ENCODE measurements around the gene FAM120B. TPM values are rescaled to one million over a fixed set of nuclear protein-coding genes. Genes with fewer than 3 reads are reported as not detected.
"Not testable (repeated sequence)": the region's sequence is repeated elsewhere in the genome, so short reads cannot be mapped to it uniquely, and the experiment has no call there.

Gene FAM120B
- total and polyA plus RNA-seq, 2 donors, result 17.5 to 30.3 TPM

DNA sequence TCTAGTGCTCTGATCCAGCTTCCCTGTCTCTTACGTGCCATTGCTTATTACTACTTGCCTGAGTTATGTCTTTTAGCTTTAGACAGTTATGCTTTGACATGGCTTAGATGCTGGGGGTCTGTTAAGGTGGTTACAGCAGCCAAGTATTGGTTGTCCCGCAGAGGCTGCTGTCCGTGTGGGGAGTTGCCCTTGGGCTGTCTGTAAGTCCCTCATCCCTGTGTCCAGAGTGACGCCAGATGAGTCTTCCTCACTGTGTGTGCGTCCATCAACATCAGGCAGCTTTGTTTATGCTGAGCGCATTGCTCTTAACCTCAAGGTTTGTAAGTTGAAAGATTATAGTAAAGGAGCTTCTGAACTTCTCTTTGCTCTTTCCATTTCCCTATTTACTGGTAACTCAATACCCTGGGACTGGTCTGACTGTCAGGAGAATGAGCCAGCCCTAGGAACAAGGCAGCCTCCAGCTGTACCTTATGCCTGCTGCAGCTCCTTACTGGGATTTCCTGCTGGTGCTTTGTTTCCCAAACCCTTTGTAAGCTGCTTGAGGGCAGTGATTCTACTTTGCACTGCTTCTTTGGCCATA lies 7.2 kb downstream of the FAM120B start:
- Histone ChIP-seq H3K27ac (ENCODE audit: low read depth) (no peak overlapping the region), H3K4me1 (ENCODE audit: insufficient read depth) (no peaks in the 10 kb centered on the region), H3K4me3 (ENCODE audit: low read depth, low read length) (no peak overlapping the region), H3K36me3 (ENCODE audit: insufficient read depth) (peaks cover under 1% of the 10 kb centered on the region)
- DNase-seq (ENCODE audit: extremely low spot score), result no peak
- WGBS, result 82% methylated on average over 6 of the region's 6 CpGs

DNA sequence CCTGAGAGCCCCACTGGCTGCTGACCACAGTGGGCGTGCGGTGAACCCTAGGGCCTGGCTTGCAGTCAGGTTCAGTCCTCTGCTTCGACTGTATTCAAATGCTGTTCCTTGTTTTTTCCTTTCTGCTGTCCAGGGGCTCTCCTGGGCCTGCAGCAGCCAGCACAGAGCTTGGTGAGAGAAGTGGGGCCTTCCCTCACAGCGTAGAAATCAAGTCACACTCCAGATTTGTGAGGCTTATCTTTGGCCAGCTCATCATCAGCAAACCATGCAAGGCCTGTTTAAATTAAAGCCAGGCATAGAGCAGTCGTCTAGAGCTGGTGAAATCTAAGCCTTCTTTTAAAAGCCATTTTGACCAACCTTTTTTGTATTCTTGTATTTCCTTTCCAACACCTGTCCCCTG lies 8.4 kb downstream of the FAM120B start:
- Histone ChIP-seq H3K27ac (ENCODE audit: low read depth) (no peak overlapping the region), H3K4me3 (ENCODE audit: low read depth, low read length) (no peak overlapping the region), H3K4me1 (ENCODE audit: insufficient read depth) (no peaks in the 10 kb centered on the region), H3K36me3 (ENCODE audit: insufficient read depth) (peaks cover 3% of the 10 kb centered on the region)
- DNase-seq (ENCODE audit: extremely low spot score), result no peak
- 67% methylated on average over 5 of the region's 5 CpGs for WGBS

DNA sequence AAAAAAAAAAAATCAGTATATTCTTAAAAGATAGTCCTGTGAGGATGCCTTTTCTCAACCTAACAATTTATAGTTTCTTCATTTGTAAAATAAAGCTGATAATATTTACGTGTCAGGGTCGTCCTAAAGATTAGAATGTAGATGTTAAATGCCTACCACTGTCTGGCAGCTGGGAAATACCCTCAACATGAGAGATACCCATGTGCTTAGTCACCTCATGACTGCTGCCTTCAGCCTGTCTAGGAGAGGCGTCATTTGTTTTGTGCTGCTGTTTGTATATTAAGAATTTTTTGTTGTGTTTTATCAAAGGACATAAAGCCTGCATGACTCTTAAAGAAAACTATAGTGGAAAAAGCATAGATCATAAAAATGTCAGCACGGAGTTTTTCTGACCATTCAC lies 9.5 kb downstream of the FAM120B start:
- WGBS, result 92% methylated on average over 4 of the region's 4 CpGs
- Histone ChIP-seq H3K4me3 (ENCODE audit: low read depth, low read length) (no peak overlapping the region), H3K36me3 (ENCODE audit: insufficient read depth) (peaks cover 3% of the 10 kb centered on the region), H3K27ac (ENCODE audit: low read depth) (no peak overlapping the region), H3K4me1 (ENCODE audit: insufficient read depth) (no peaks in the 10 kb centered on the region)
- DNase-seq (ENCODE audit: extremely low spot score), result no peak

DNA sequence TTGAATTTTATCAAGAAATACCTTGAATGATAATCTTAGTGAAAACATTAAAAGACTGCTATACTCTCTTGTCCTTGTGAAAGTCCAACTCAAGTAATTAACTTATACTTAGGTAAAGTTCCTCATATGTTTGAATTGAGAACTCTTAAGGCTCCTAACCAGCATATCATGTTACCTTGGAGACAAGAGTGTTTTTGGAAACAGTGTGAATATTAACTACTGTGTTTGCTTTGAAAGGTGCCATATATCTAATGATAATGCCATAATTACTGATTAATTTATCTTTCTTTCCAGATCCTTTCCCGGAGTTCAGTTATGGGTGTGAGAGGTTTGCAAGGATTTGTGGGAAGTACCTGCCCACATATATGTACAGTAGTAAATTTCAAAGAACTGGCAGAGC lies 10.5 kb downstream of the FAM120B start:
- WGBS, result 58% methylated on average over 1 of the region's 1 CpG
- Histone ChIP-seq H3K4me3 (ENCODE audit: low read depth, low read length) (no peak overlapping the region), H3K36me3 (ENCODE audit: insufficient read depth) (peaks cover 3% of the 10 kb centered on the region), H3K4me1 (ENCODE audit: insufficient read depth) (no peaks in the 10 kb centered on the region), H3K27ac (ENCODE audit: low read depth) (no peak overlapping the region)
- no peak for DNase-seq (ENCODE audit: extremely low spot score)

DNA sequence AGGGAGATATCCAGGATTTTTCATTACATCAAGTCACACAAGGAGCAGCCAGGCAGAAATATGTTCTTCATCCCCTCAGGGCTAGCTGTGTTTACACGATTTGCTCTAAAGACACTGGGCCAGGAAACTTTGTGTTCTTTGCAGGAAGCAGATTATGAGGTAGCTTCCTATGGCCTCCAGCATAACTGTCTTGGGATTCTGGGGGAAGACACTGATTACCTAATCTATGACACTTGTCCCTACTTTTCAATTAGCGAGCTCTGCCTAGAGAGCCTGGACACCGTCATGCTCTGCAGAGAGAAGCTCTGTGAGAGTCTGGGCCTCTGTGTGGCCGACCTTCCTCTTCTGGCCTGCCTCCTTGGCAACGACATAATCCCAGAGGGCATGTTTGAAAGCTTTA lies 11.2 kb downstream of the FAM120B start:
- no peak for DNase-seq (ENCODE audit: extremely low spot score)
- H3K27ac ChIP-seq (ENCODE audit: low read depth), result no peak overlapping the region
- peaks cover 3% of the 10 kb centered on the region for H3K36me3 ChIP-seq (ENCODE audit: insufficient read depth)
- H3K4me3 ChIP-seq (ENCODE audit: low read depth, low read length), result no peak overlapping the region
- WGBS, result 58% methylated on average over 5 of the region's 5 CpGs
- no peaks in the 10 kb centered on the region for H3K4me1 ChIP-seq (ENCODE audit: insufficient read depth)

DNA sequence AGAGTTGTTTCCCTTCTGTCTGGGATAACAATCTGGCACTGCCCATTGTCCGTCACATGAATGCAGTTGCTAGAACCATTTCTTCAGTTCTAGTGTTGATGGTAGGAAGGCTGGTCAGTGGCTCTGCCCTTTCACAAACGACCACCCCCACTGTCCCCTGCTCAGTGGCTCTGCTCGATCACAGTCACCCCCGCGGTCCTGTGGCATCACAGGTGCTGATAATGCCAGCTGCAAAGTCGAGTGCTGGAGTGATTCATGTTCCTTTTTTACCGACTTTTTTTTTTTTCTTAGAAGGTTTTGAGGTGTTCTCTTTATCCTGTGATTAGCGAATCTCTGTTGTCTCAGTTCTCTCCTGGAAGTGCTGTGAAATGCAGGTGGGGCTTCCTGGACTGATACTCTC lies 22.8 kb downstream of the FAM120B start:
- no peak overlapping the region for H3K4me3 ChIP-seq (ENCODE audit: low read depth, low read length)
- no peaks in the 10 kb centered on the region for H3K4me1 ChIP-seq (ENCODE audit: insufficient read depth)
- 91% methylated on average over 8 of the region's 8 CpGs for WGBS
- no peak overlapping the region for H3K27ac ChIP-seq (ENCODE audit: low read depth)
- peaks cover 10% of the 10 kb centered on the region for H3K36me3 ChIP-seq (ENCODE audit: insufficient read depth)
- no peak for DNase-seq (ENCODE audit: extremely low spot score)

DNA sequence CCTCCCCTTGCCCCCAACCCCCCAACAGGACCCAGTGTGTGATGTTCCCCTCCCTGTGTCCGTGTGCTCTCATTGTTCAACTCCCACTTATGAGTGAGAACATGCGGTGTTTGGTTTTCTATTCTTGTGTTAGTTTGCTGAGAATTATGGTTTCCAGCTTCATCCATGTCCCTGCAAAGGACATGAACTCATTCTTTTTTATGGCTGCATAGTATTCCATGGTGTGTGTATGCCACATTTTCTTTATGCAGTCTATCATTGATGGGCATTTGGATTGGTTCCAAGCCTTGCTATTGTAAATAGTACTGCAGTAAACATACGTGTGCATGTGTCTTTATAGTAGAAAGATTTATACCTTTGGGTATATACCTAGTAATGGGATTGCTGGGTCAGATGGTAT lies 28.6 kb downstream of the FAM120B start:
- peaks cover 10% of the 10 kb centered on the region for H3K36me3 ChIP-seq (ENCODE audit: insufficient read depth)
- H3K4me1 ChIP-seq (ENCODE audit: insufficient read depth); H3K27ac ChIP-seq (ENCODE audit: low read depth); H3K4me3 ChIP-seq (ENCODE audit: low read depth, low read length); DNase-seq (ENCODE audit: extremely low spot score): not testable (repeated sequence)
- 94% methylated on average over 3 of the region's 3 CpGs for WGBS

DNA sequence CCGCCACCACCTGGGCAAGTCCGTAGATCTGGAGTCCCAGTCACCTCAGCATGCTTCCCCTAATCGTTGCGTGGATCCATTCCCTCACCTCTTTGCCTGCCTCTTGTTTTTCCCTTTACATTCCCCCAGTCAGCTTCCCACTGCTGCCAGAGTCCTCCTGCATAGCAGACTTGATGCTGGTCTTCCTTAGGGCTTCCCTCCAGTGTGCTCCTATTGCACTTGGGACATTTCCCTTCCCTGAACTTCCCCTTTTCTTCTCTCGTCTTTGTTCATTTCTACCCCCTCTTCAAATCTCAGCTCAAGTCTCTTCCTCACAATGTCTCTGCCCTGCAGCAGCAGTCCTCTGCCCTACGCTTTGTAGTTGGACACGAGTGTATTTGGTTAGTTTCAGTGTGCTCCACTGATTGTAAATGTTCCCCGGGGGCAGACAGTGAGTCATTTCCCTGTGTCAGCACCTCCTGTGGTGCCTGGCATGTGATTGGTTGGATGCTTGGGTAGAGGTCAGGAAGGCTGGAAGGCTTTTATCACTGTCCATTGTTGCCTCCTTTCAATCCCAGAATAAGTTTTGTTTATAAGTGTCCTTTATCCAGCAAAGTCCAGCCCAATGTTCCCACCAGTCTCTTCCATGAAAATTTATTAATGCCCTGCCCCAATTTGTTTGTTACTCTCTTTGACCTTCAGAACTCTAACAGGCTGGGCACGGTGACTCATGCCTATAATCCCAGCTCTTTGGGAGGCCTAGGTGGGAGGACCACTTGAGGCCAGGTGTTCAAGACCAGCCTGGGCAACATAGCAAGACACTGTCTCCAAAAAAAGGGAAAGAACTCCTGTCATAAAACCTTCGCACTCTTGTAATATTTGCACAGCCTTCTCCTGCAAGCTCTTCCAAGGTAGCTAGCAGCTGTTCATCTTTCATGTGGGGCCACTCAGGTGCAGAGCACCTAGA lies 38.3 kb downstream of the FAM120B start:
- H3K4me3 ChIP-seq (ENCODE audit: low read depth, low read length), result no peak overlapping the region
- H3K4me1 ChIP-seq (ENCODE audit: insufficient read depth), result no peaks in the 10 kb centered on the region
- DNase-seq (ENCODE audit: extremely low spot score), result no peak
- no peak overlapping the region for H3K27ac ChIP-seq (ENCODE audit: low read depth)
- no peaks in the 10 kb centered on the region for H3K36me3 ChIP-seq (ENCODE audit: insufficient read depth)
- WGBS, result 78% methylated on average over 10 of the region's 10 CpGs

DNA sequence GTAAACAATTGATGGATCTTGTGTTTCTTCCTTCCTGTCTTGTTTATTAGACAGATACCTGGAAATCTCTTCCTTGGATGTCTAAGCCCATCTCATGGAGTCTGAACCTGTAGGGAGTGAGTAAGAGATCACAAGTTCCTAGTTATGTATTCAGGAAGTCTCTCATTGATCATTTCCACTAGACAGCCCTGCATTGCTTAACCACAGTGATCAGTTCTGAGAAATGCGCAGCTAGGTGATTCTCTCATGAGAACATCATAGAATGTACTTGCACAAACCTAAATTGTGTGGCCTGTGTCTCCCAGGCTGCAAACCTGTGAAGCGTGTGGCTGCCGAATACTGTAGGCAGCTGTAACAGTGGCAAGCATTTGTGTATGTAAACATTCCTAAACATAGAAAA lies 39.1 kb downstream of the FAM120B start:
- WGBS, result 96% methylated on average over 3 of the region's 3 CpGs
- Histone ChIP-seq H3K36me3 (ENCODE audit: insufficient read depth) (no peaks in the 10 kb centered on the region), H3K4me1 (ENCODE audit: insufficient read depth) (no peaks in the 10 kb centered on the region), H3K4me3 (ENCODE audit: low read depth, low read length) (no peak overlapping the region), H3K27ac (ENCODE audit: low read depth) (no peak overlapping the region)
- no peak for DNase-seq (ENCODE audit: extremely low spot score)

DNA sequence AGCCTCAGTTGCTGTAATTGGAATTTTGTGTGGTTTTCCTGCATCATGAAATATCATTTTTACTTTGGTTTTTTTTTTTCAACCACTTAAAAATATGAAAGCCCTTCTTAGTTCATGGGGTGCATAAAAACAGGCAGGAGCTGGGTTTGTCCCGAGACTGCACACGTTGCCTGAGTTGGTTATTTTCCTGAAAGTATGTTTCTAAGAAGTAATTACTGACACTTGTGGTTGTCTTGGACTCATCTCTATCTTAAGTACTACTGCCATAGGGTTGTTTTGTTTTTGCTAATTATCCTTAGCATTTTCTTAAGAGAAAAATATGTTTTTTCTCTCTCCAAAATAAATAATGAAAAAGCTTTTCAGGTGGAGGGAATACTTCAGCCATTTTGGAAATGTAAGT lies 40.1 kb downstream of the FAM120B start:
- WGBS, result 94% methylated on average over 2 of the region's 2 CpGs
- no peak overlapping the region for H3K4me3 ChIP-seq (ENCODE audit: low read depth, low read length)
- H3K27ac ChIP-seq (ENCODE audit: low read depth), result no peak overlapping the region
- no peak for DNase-seq (ENCODE audit: extremely low spot score)
- no peaks in the 10 kb centered on the region for H3K36me3 ChIP-seq (ENCODE audit: insufficient read depth)
- no peaks in the 10 kb centered on the region for H3K4me1 ChIP-seq (ENCODE audit: insufficient read depth)

DNA sequence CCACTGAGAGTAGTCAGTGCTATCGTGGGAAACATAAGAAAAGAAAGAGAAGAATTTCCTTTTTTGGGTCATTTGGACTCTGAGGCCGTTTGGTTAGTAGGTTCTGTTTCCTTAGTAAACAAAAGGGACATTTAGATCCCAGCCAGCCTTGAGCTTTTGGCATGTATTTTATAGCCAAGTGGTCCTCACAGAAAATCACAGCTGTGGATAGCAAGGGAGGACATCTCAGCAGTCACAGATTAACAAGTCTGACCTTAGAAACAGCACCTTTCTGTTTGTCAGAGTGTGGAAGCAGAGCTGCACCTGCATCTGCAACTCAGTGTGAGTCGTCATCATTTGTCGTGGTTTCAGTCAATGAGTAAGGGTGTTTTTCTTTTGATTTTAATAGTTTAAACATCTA lies 40.5 kb downstream of the FAM120B start:
- 81% methylated on average over 4 of the region's 4 CpGs for WGBS
- DNase-seq (ENCODE audit: extremely low spot score), result no peak
- no peaks in the 10 kb centered on the region for H3K36me3 ChIP-seq (ENCODE audit: insufficient read depth)
- no peaks in the 10 kb centered on the region for H3K4me1 ChIP-seq (ENCODE audit: insufficient read depth)
- H3K27ac ChIP-seq (ENCODE audit: low read depth), result no peak overlapping the region
- H3K4me3 ChIP-seq (ENCODE audit: low read depth, low read length), result no peak overlapping the region

DNA sequence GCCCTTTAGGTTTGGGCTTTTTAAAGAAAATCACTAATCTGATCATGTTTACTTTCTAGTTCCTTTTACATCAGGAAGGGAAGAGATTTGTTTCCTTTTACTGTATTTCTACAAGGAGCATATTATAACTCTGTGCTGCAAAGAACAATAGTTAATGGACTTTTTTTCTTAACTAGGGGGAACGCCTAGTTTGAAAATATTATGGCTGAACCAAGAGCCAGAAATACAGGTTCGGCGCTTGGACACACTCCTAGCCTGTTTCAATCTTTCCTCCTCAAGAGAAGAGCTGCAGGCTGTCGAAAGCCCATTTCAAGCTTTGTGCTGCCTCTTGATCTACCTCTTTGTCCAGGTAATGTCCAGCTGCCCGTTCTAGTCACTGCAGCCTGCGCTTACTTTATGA lies 41.4 kb downstream of the FAM120B start:
- no peak overlapping the region for H3K27ac ChIP-seq (ENCODE audit: low read depth)
- WGBS, result 91% methylated on average over 6 of the region's 6 CpGs
- no peak overlapping the region for H3K4me3 ChIP-seq (ENCODE audit: low read depth, low read length)
- H3K36me3 ChIP-seq (ENCODE audit: insufficient read depth), result no peaks in the 10 kb centered on the region
- DNase-seq (ENCODE audit: extremely low spot score), result no peak
- no peaks in the 10 kb centered on the region for H3K4me1 ChIP-seq (ENCODE audit: insufficient read depth)

DNA sequence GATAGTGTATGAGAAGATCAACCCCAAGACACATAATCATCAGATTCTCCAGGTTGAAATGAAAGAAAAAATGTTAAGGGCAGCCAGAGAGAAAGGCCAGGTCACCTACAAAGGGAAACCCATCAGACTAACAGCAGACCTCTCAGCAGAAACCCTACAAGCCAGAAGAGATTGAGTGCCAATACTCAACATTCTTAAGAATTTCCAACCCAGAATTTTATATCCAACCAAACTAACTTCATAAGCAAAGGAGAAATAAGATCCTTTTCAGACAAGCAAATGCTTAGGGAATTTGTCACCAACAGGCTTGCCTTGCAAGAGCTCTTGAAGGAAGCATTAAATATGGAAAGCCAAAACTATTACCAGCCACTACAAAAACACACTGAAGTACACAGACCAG lies 44.9 kb downstream of the FAM120B start:
- H3K36me3 ChIP-seq (ENCODE audit: insufficient read depth); H3K4me3 ChIP-seq (ENCODE audit: low read depth, low read length); DNase-seq (ENCODE audit: extremely low spot score); H3K27ac ChIP-seq (ENCODE audit: low read depth); H3K4me1 ChIP-seq (ENCODE audit: insufficient read depth): not testable (repeated sequence)

DNA sequence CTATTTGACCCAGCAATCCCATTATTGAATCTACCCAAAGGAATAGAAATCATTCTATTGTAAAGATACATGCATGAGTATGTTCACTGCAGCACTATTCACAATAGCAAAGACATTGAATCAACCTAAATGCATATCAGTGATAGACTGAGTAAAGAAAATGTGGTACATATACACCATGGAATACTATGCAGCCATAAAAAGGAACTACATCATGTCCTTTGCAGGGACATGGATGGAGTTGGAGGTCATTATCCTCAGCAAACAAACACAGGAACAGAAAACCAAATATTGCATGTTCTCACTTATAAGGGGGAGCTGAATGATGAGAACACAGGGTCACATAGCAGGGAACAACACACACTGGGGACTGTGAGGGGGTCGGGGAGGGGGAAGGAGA lies 48.6 kb downstream of the FAM120B start:
- H3K4me3 ChIP-seq (ENCODE audit: low read depth, low read length); H3K36me3 ChIP-seq (ENCODE audit: insufficient read depth); DNase-seq (ENCODE audit: extremely low spot score); H3K4me1 ChIP-seq (ENCODE audit: insufficient read depth); H3K27ac ChIP-seq (ENCODE audit: low read depth): not testable (repeated sequence)
- 90% methylated on average over 1 of the region's 1 CpG for WGBS
